Measurements from ENCODE around the gene CRADD.
A peak's percentile ranks its signal among the peaks of the same experiment; 100 is the strongest.
"Not testable (repeated sequence)": the region's sequence is repeated elsewhere in the genome, so short reads cannot be mapped to it uniquely, and the experiment has no call there.

Gene CRADD

GRCh38 chr12:93773122-93773871 lies 96.1 kb downstream of the CRADD start:
- H3K36me3 Mint-ChIP-seq, result peaks cover 26% of the 10 kb centered on the region
- H3K4me3 Mint-ChIP-seq, result no peak overlapping the region
- peaks cover 16% of the 10 kb centered on the region for H3K9me3 Mint-ChIP-seq
- peaks cover 40% of the 10 kb centered on the region for H3K4me1 Mint-ChIP-seq
- no peak overlapping the region for H3K27ac Mint-ChIP-seq
- CTCF ChIA-PET, result no interaction called here
- peak; percentile 29 for DNase-seq
- no peaks in the 10 kb centered on the region for H3K27me3 Mint-ChIP-seq

- H3K36me3 Mint-ChIP-seq, result peaks cover 25% of the 10 kb centered on the region
- no peak overlapping the region for H3K4me3 Mint-ChIP-seq
- H3K27me3 Mint-ChIP-seq, result no peaks in the 10 kb centered on the region
- peaks cover 47% of the 10 kb centered on the region for H3K4me1 Mint-ChIP-seq
- no peak overlapping the region for H3K27ac Mint-ChIP-seq
- CTCF ChIA-PET, result no interaction called here
- peaks cover 16% of the 10 kb centered on the region for H3K9me3 Mint-ChIP-seq
- no peak for DNase-seq
These were observed 99.4 kb downstream of the CRADD start for GRCh38 chr12:93776581-93777018.

- CTCF ChIA-PET, result interaction anchor here (2.0 kb wide), 1 partner anchor 10 kb away, joined by 5 read pairs; no protein-coding TSS in a partner anchor
- Mint-ChIP-seq H3K27ac (no peak overlapping the region), H3K4me3 (no peak overlapping the region), H3K27me3 (no peaks in the 10 kb centered on the region), H3K4me1 (peaks cover 41% of the 10 kb centered on the region), H3K36me3 (peaks cover 20% of the 10 kb centered on the region), H3K9me3 (peaks cover 13% of the 10 kb centered on the region)
- no peak for DNase-seq
These were observed 100.1 kb downstream of the CRADD start for GRCh38 chr12:93777254-93777653.

- CTCF ChIA-PET, result interaction anchor here (0.6 to 2.0 kb wide), 2 partner anchors 11 to 348 kb away, joined by 3 to 5 read pairs; no protein-coding TSS in a partner anchor
- Mint-ChIP-seq H3K4me1 (peaks cover 37% of the 10 kb centered on the region), H3K36me3 (peaks cover 18% of the 10 kb centered on the region), H3K9me3 (peaks cover 5% of the 10 kb centered on the region), H3K27me3 (no peaks in the 10 kb centered on the region), H3K27ac (no peak overlapping the region), H3K4me3 (no peak overlapping the region)
- DNase-seq, result no peak
These were observed 101.1 kb downstream of the CRADD start for GRCh38 chr12:93778306-93778705.

GRCh38 chr12:93778766-93779165 lies 101.6 kb downstream of the CRADD start:
- H3K4me1 Mint-ChIP-seq, result peaks cover 37% of the 10 kb centered on the region
- peaks cover 15% of the 10 kb centered on the region for H3K36me3 Mint-ChIP-seq
- CTCF ChIA-PET, result interaction anchor here (2.0 kb wide), 1 partner anchor 12 kb away, joined by 5 read pairs; no protein-coding TSS in a partner anchor
- peaks cover 3% of the 10 kb centered on the region for H3K9me3 Mint-ChIP-seq
- no peak for DNase-seq
- H3K27ac Mint-ChIP-seq, result no peak overlapping the region
- no peak overlapping the region for H3K4me3 Mint-ChIP-seq
- no peaks in the 10 kb centered on the region for H3K27me3 Mint-ChIP-seq

GRCh38 chr12:93780101-93780641 lies 103.0 kb downstream of the CRADD start:
- no peak for DNase-seq
- H3K9me3 Mint-ChIP-seq, result peaks cover 3% of the 10 kb centered on the region
- peaks cover 47% of the 10 kb centered on the region for H3K4me1 Mint-ChIP-seq
- H3K27ac Mint-ChIP-seq, result no peak overlapping the region
- H3K4me3 Mint-ChIP-seq, result no peak overlapping the region
- peaks cover 12% of the 10 kb centered on the region for H3K36me3 Mint-ChIP-seq
- H3K27me3 Mint-ChIP-seq, result no peaks in the 10 kb centered on the region
- CTCF ChIA-PET, result interaction anchor here (1.1 kb wide), 1 partner anchor 321 kb away, joined by 3 read pairs; no protein-coding TSS in a partner anchor

- not testable (repeated sequence) for H3K27ac Mint-ChIP-seq, H3K4me3 Mint-ChIP-seq, DNase-seq, H3K9me3 Mint-ChIP-seq, H3K27me3 Mint-ChIP-seq
- Mint-ChIP-seq H3K36me3 (peaks cover 17% of the 10 kb centered on the region), H3K4me1 (peaks cover 52% of the 10 kb centered on the region)
- CTCF ChIA-PET, result interaction anchor here (1.1 to 1.4 kb wide), 3 partner anchors 13 to 320 kb away, joined by 3 to 4 read pairs (median 4); no protein-coding TSS in a partner anchor
These were observed 103.7 kb downstream of the CRADD start for GRCh38 chr12:93780886-93781285.

- H3K4me3 Mint-ChIP-seq, H3K27me3 Mint-ChIP-seq, DNase-seq, H3K27ac Mint-ChIP-seq, H3K9me3 Mint-ChIP-seq: not testable (repeated sequence)
- H3K4me1 Mint-ChIP-seq, result peaks cover 56% of the 10 kb centered on the region
- H3K36me3 Mint-ChIP-seq, result peaks cover 16% of the 10 kb centered on the region
- CTCF ChIA-PET, result interaction anchor here (1.3 to 1.4 kb wide), 2 partner anchors 14 to 293 kb away, joined by 4 read pairs; no protein-coding TSS in a partner anchor
These were observed 104.8 kb downstream of the CRADD start for GRCh38 chr12:93781961-93782360.

- H3K4me1 Mint-ChIP-seq, result peaks cover 60% of the 10 kb centered on the region
- no peak overlapping the region for H3K27ac Mint-ChIP-seq
- CTCF ChIA-PET, result interaction anchor here (0.8 kb wide), 1 partner anchor 14 kb away, joined by 3 read pairs; no protein-coding TSS in a partner anchor
- H3K36me3 Mint-ChIP-seq, result peaks cover 16% of the 10 kb centered on the region
- no peak overlapping the region for H3K4me3 Mint-ChIP-seq
- DNase-seq, result no peak
- peaks cover 5% of the 10 kb centered on the region for H3K9me3 Mint-ChIP-seq
- H3K27me3 Mint-ChIP-seq, result no peaks in the 10 kb centered on the region
These were observed 105.7 kb downstream of the CRADD start for GRCh38 chr12:93782853-93783252.

- CTCF ChIA-PET, result interaction anchor here (0.8 to 2.6 kb wide), 4 partner anchors 15 to 318 kb away, joined by 3 to 15 read pairs (median 6); no protein-coding TSS in a partner anchor
- DNase-seq, result peak; percentile 64
- H3K4me1 Mint-ChIP-seq, result peaks cover 67% of the 10 kb centered on the region
These were observed 106.7 kb downstream of the CRADD start for GRCh38 chr12:93783832-93784231.

GRCh38 chr12:93784339-93785086 lies 107.3 kb downstream of the CRADD start:
- H3K4me3 Mint-ChIP-seq, result peak overlapping the region; percentile 17
- peak overlapping the region; percentile 84 for H3K27ac Mint-ChIP-seq
- CTCF ChIA-PET, result interaction anchor here (1.2 to 2.6 kb wide), 4 partner anchors 17 to 317 kb away, joined by 4 to 15 read pairs (median 6); no protein-coding TSS in a partner anchor
- peaks cover 19% of the 10 kb centered on the region for H3K36me3 Mint-ChIP-seq
- no peaks in the 10 kb centered on the region for H3K27me3 Mint-ChIP-seq
- peaks cover 72% of the 10 kb centered on the region for H3K4me1 Mint-ChIP-seq
- DNase-seq, result peak; percentile 69
- H3K9me3 Mint-ChIP-seq, result peaks cover 9% of the 10 kb centered on the region

More at GRCh38 chr12:93783832-93784231, 106.7 kb downstream of the CRADD start:
- Mint-ChIP-seq H3K9me3 (peaks cover 9% of the 10 kb centered on the region), H3K27me3 (no peaks in the 10 kb centered on the region), H3K4me3 (no peak overlapping the region), H3K36me3 (peaks cover 22% of the 10 kb centered on the region), H3K27ac (peak overlapping the region; percentile 84)

- Mint-ChIP-seq H3K27ac (peak overlapping the region; percentile 84), H3K27me3 (no peaks in the 10 kb centered on the region), H3K9me3 (peaks cover 9% of the 10 kb centered on the region), H3K36me3 (peaks cover 16% of the 10 kb centered on the region), H3K4me3 (peak overlapping the region; percentile 17), H3K4me1 (peaks cover 71% of the 10 kb centered on the region)
- DNase-seq, result peak; percentile 62
- CTCF ChIA-PET, result interaction anchor here (1.2 to 2.6 kb wide), 4 partner anchors 18 to 316 kb away, joined by 4 to 15 read pairs (median 6); no protein-coding TSS in a partner anchor
These were observed 108.3 kb downstream of the CRADD start for GRCh38 chr12:93785249-93786010.

- peaks cover 6% of the 10 kb centered on the region for H3K9me3 Mint-ChIP-seq
- DNase-seq, result no peak
- H3K36me3 Mint-ChIP-seq, result peaks cover 15% of the 10 kb centered on the region
- no peaks in the 10 kb centered on the region for H3K27me3 Mint-ChIP-seq
- peaks cover 67% of the 10 kb centered on the region for H3K4me1 Mint-ChIP-seq
- no peak overlapping the region for H3K27ac Mint-ChIP-seq
- CTCF ChIA-PET, result no interaction called here
- no peak overlapping the region for H3K4me3 Mint-ChIP-seq
These were observed 109.7 kb downstream of the CRADD start for GRCh38 chr12:93786656-93787397.
